Measurements from ENCODE around the gene ADAMTS9. TPM values are rescaled to one million over a fixed set of nuclear protein-coding genes. Genes with fewer than 3 reads are reported as not detected.

The ADAMTS9 gene
- total and polyA plus RNA-seq, 2 experiments from 2014 or later: 0.31 to 0.81 TPM

DNA sequence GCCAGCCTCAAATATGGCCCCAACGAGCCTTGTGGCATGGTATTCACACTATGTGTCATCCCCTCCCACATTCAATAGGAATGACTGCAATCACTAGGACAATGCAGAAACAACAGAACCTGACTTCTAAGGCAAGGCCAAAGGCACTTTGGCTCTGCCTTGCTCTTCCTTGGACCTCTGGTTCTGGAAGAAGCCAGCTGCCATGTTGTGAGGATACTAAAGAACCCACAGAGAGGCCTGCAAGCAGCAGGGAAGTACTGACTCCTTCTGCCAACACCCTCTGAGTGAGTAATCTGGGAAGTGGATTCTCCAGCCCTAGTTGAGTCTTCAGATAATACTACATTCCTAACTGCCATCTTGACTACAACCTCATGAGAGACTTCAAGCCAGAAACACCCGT is 64.7 kb downstream of the ADAMTS9 start:
- H3K9me2 ChIP-seq (ENCODE audit: insufficient read depth): peaks cover 6% of the 10 kb centered on the region
- H3K27me3 Mint-ChIP-seq (ENCODE audit: insufficient read depth, low read depth, poor library complexity): peaks cover 2% of the 10 kb centered on the region
- TF ChIP-seq ZNF114 (CRISPR knock-in tag; IDR thresholded peaks at IDR 0.05) (no peak), NANOG (IDR thresholded peaks at IDR 0.05; ENCODE audit: borderline replicate concordance) (no peak), CREB1 (CRISPR knock-in tag; IDR thresholded peaks at IDR 0.05; ENCODE audit: low read depth) (no peak), STAT1 (IDR thresholded peaks at IDR 0.05; ENCODE audit: unreplicated experiment) (no peak), JUNB (IDR thresholded peaks at IDR 0.05; ENCODE audit: unreplicated experiment) (no peak), ZNF331 (CRISPR knock-in tag; IDR thresholded peaks at IDR 0.05; ENCODE audit: low read depth) (no peak), EZH2 (IDR thresholded peaks at IDR 0.05; ENCODE audit: low read depth, unreplicated experiment) (no peak), EZH2phosphoT487 (IDR thresholded peaks at IDR 0.05; ENCODE audit: unreplicated experiment) (no peak), POLR2AphosphoS5 (IDR thresholded peaks at IDR 0.05; ENCODE audit: low read depth) (no peak)
- TF ChIP-seq, protein P1, sequence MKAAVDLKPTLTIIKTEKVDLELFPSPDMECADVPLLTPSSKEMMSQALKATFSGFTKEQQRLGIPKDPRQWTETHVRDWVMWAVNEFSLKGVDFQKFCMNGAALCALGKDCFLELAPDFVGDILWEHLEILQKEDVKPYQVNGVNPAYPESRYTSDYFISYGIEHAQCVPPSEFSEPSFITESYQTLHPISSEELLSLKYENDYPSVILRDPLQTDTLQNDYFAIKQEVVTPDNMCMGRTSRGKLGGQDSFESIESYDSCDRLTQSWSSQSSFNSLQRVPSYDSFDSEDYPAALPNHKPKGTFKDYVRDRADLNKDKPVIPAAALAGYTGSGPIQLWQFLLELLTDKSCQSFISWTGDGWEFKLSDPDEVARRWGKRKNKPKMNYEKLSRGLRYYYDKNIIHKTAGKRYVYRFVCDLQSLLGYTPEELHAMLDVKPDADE (IDR thresholded peaks at IDR 0.05): no peak
- TF ChIP-seq, protein P2, sequence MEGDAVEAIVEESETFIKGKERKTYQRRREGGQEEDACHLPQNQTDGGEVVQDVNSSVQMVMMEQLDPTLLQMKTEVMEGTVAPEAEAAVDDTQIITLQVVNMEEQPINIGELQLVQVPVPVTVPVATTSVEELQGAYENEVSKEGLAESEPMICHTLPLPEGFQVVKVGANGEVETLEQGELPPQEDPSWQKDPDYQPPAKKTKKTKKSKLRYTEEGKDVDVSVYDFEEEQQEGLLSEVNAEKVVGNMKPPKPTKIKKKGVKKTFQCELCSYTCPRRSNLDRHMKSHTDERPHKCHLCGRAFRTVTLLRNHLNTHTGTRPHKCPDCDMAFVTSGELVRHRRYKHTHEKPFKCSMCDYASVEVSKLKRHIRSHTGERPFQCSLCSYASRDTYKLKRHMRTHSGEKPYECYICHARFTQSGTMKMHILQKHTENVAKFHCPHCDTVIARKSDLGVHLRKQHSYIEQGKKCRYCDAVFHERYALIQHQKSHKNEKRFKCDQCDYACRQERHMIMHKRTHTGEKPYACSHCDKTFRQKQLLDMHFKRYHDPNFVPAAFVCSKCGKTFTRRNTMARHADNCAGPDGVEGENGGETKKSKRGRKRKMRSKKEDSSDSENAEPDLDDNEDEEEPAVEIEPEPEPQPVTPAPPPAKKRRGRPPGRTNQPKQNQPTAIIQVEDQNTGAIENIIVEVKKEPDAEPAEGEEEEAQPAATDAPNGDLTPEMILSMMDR (conservative IDR thresholded peaks at IDR 0.05; ENCODE audit: low read depth in 2 of 2): no peak
- TF ChIP-seq, protein P3, sequence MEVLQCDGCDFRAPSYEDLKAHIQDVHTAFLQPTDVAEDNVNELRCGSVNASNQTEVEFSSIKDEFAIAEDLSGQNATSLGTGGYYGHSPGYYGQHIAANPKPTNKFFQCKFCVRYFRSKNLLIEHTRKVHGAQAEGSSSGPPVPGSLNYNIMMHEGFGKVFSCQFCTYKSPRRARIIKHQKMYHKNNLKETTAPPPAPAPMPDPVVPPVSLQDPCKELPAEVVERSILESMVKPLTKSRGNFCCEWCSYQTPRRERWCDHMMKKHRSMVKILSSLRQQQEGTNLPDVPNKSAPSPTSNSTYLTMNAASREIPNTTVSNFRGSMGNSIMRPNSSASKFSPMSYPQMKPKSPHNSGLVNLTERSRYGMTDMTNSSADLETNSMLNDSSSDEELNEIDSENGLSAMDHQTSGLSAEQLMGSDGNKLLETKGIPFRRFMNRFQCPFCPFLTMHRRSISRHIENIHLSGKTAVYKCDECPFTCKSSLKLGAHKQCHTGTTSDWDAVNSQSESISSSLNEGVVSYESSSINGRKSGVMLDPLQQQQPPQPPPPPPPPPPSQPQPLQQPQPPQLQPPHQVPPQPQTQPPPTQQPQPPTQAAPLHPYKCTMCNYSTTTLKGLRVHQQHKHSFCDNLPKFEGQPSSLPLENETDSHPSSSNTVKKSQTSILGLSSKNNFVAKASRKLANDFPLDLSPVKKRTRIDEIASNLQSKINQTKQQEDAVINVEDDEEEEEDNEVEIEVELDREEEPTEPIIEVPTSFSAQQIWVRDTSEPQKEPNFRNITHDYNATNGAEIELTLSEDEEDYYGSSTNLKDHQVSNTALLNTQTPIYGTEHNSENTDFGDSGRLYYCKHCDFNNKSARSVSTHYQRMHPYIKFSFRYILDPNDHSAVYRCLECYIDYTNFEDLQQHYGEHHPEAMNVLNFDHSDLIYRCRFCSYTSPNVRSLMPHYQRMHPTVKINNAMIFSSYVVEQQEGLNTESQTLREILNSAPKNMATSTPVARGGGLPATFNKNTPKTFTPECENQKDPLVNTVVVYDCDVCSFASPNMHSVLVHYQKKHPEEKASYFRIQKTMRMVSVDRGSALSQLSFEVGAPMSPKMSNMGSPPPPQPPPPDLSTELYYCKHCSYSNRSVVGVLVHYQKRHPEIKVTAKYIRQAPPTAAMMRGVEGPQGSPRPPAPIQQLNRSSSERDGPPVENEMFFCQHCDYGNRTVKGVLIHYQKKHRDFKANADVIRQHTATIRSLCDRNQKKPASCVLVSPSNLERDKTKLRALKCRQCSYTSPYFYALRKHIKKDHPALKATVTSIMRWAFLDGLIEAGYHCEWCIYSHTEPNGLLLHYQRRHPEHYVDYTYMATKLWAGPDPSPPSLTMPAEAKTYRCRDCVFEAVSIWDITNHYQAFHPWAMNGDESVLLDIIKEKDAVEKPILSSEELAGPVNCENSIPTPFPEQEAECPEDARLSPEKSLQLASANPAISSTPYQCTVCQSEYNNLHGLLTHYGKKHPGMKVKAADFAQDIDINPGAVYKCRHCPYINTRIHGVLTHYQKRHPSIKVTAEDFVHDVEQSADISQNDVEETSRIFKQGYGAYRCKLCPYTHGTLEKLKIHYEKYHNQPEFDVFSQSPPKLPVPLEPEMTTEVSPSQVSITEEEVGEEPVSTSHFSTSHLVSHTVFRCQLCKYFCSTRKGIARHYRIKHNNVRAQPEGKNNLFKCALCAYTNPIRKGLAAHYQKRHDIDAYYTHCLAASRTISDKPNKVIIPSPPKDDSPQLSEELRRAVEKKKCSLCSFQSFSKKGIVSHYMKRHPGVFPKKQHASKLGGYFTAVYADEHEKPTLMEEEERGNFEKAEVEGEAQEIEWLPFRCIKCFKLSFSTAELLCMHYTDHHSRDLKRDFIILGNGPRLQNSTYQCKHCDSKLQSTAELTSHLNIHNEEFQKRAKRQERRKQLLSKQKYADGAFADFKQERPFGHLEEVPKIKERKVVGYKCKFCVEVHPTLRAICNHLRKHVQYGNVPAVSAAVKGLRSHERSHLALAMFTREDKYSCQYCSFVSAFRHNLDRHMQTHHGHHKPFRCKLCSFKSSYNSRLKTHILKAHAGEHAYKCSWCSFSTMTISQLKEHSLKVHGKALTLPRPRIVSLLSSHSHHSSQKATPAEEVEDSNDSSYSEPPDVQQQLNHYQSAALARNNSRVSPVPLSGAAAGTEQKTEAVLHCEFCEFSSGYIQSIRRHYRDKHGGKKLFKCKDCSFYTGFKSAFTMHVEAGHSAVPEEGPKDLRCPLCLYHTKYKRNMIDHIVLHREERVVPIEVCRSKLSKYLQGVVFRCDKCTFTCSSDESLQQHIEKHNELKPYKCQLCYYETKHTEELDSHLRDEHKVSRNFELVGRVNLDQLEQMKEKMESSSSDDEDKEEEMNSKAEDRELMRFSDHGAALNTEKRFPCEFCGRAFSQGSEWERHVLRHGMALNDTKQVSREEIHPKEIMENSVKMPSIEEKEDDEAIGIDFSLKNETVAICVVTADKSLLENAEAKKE (CRISPR knock-in tag; IDR thresholded peaks at IDR 0.05): no peak
- TF ChIP-seq, protein P4, sequence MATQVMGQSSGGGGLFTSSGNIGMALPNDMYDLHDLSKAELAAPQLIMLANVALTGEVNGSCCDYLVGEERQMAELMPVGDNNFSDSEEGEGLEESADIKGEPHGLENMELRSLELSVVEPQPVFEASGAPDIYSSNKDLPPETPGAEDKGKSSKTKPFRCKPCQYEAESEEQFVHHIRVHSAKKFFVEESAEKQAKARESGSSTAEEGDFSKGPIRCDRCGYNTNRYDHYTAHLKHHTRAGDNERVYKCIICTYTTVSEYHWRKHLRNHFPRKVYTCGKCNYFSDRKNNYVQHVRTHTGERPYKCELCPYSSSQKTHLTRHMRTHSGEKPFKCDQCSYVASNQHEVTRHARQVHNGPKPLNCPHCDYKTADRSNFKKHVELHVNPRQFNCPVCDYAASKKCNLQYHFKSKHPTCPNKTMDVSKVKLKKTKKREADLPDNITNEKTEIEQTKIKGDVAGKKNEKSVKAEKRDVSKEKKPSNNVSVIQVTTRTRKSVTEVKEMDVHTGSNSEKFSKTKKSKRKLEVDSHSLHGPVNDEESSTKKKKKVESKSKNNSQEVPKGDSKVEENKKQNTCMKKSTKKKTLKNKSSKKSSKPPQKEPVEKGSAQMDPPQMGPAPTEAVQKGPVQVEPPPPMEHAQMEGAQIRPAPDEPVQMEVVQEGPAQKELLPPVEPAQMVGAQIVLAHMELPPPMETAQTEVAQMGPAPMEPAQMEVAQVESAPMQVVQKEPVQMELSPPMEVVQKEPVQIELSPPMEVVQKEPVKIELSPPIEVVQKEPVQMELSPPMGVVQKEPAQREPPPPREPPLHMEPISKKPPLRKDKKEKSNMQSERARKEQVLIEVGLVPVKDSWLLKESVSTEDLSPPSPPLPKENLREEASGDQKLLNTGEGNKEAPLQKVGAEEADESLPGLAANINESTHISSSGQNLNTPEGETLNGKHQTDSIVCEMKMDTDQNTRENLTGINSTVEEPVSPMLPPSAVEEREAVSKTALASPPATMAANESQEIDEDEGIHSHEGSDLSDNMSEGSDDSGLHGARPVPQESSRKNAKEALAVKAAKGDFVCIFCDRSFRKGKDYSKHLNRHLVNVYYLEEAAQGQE (IDR thresholded peaks at IDR 0.05; ENCODE audit: unreplicated experiment): no peak
- H3K4me2 ChIP-seq: no peak overlapping the region
- H3K36me3 Mint-ChIP-seq (ENCODE audit: low read depth): no peaks in the 10 kb centered on the region
- H3K4me1 Mint-ChIP-seq: peaks cover 14% of the 10 kb centered on the region
- H3K4me3 ChIP-seq: no peak overlapping the region
- DNase-seq (ENCODE audit: low spot score) (no peak), ATAC-seq (no peak)
- no peak overlapping the region for H3K27ac ChIP-seq (ENCODE audit: low read depth)
- no peaks in the 10 kb centered on the region for H3K79me2 ChIP-seq (replicated peaks; ENCODE audit: insufficient read depth)
- no peaks in the 10 kb centered on the region for H3K9me3 Mint-ChIP-seq
- no peaks in the 10 kb centered on the region for H3F3A ChIP-seq (replicated peaks; ENCODE audit: low read depth)
- H4K20me1 ChIP-seq (replicated peaks; ENCODE audit: insufficient read depth): no peaks in the 10 kb centered on the region; the same call in 1 of the 2 replicates
- peaks cover 5% of the 10 kb centered on the region; the same call in 1 of the 2 replicates for H3K4me1 ChIP-seq (ENCODE audit: insufficient read depth)
- no peak overlapping the region for H3K27ac Mint-ChIP-seq
- H3K36me3 ChIP-seq (ENCODE audit: insufficient read depth): no peaks in the 10 kb centered on the region
- no peak overlapping the region for H2AFZ ChIP-seq
- H3K4me3 Mint-ChIP-seq: no peak overlapping the region
- no peaks in the 10 kb centered on the region for H3K27me3 ChIP-seq (ENCODE audit: insufficient read depth)
